H9 (cell line): ENCODE data around the gene LPP. TPM values are rescaled to one million over a fixed set of nuclear protein-coding genes. Genes with fewer than 3 reads are reported as not detected.

Experiments
- DNase-seq: peaks from one replicate; pipeline ENCODE4 v3.0.0-alpha.2; 2017
- H2AFZ ChIP-seq: one replicate; pipeline ENCODE4 v1.6.1; 2013; ENCODE audit warnings: mild to moderate bottlenecking, low read length, control low read depth, moderate library complexity
- H2AK5ac ChIP-seq: 2 replicates; pipeline ENCODE4 v1.6.1; 2013; ENCODE audit warnings: low read length, control low read depth, mixed read lengths; ENCODE audit not compliant: insufficient read length
- H2BK120ac ChIP-seq: one replicate; pipeline ENCODE4 v1.6.1; 2013; ENCODE audit warnings: low read depth, mild to moderate bottlenecking, low read length, control low read depth, inconsistent platforms; ENCODE audit not compliant: poor library complexity, severe bottlenecking
- H2BK12ac ChIP-seq: 2 replicates; pipeline ENCODE4 v1.6.1; 2013; ENCODE audit warnings: low read length, control low read depth, mixed read lengths, low read depth; ENCODE audit not compliant: insufficient read length
- H2BK15ac ChIP-seq: 2 replicates; pipeline ENCODE4 v1.6.1; 2013; ENCODE audit warnings: low read depth, low read length, control low read depth
- H2BK20ac ChIP-seq: one replicate; pipeline ENCODE4 v1.6.1; 2013; ENCODE audit warnings: low read depth, mild to moderate bottlenecking, low read length, control low read depth, inconsistent platforms; ENCODE audit not compliant: poor library complexity, severe bottlenecking
- H2BK5ac ChIP-seq: 2 replicates; pipeline ENCODE4 v1.6.1; 2013; ENCODE audit warnings: low read length, control low read depth, mixed read lengths; ENCODE audit not compliant: insufficient read length
- H3K14ac ChIP-seq: 2 replicates; pipeline ENCODE4 v1.6.1; 2013; ENCODE audit warnings: low read length, control low read depth; ENCODE audit not compliant: insufficient read depth
- H3K18ac ChIP-seq: 2 replicates; pipeline ENCODE4 v1.6.1; 2013; ENCODE audit warnings: low read depth, mild to moderate bottlenecking, mixed read lengths, low read length, control low read depth; ENCODE audit not compliant: insufficient read length
- H3K23ac ChIP-seq: 2 replicates; pipeline ENCODE4 v1.6.1; 2013; ENCODE audit warnings: low read length, control low read depth, mixed read lengths, low read depth; ENCODE audit not compliant: insufficient read length
- H3K23me2 ChIP-seq: 2 replicates; pipeline ENCODE4 v1.6.1; 2013; ENCODE audit warnings: low read depth, mild to moderate bottlenecking, mixed read lengths, low read length, control low read depth; ENCODE audit not compliant: insufficient read length, poor library complexity, severe bottlenecking
- H3K27ac ChIP-seq: 2 replicates; pipeline ENCODE4 v1.5.1; 2013; ENCODE audit warnings: low read length, control low read depth, mixed read lengths, low read depth; ENCODE audit not compliant: insufficient read length
- H3K27me3 ChIP-seq: 2 replicates; pipeline ENCODE4 v1.6.1; 2013; ENCODE audit warnings: low read length, control low read depth, inconsistent platforms; ENCODE audit not compliant: insufficient read depth
- H3K4ac ChIP-seq: 2 replicates; pipeline ENCODE4 v1.6.1; 2013; ENCODE audit warnings: low read depth, mild to moderate bottlenecking, control low read depth, inconsistent platforms, low read length, moderate library complexity
- H3K4me1 ChIP-seq: 2 replicates; pipeline ENCODE4 v1.6.1; 2013; ENCODE audit warnings: low read length, control low read depth, inconsistent platforms; ENCODE audit not compliant: insufficient read depth
- H3K4me2 ChIP-seq: 2 replicates; pipeline ENCODE4 v1.6.1; 2013; ENCODE audit warnings: low read length, control low read depth, mixed read lengths; ENCODE audit not compliant: insufficient read length, insufficient read depth
- H3K56ac ChIP-seq: 2 replicates; pipeline ENCODE4 v1.6.1; 2013; ENCODE audit warnings: low read depth, mild to moderate bottlenecking, mixed read lengths, low read length, control low read depth; ENCODE audit not compliant: insufficient read length
- H3K79me1 ChIP-seq: 2 replicates; pipeline ENCODE4 v1.6.1; 2013; ENCODE audit warnings: low read depth, mild to moderate bottlenecking, moderate library complexity, low read length, control low read depth, inconsistent platforms; ENCODE audit not compliant: insufficient read depth, poor library complexity, severe bottlenecking
- H3K79me2 ChIP-seq: 2 replicates; pipeline ENCODE4 v1.6.1; 2013; ENCODE audit warnings: low read length, control low read depth, inconsistent platforms; ENCODE audit not compliant: insufficient read depth
- H3K9ac ChIP-seq: 2 replicates; pipeline ENCODE4 v1.6.1; 2013; ENCODE audit warnings: low read length, control low read depth, mixed read lengths; ENCODE audit not compliant: insufficient read length; ENCODE audit errors: extremely low read depth
- H3K9me3 ChIP-seq: one replicate; pipeline ENCODE4 v1.6.1; 2013; ENCODE audit warnings: low read depth, low read length, inconsistent platforms; ENCODE audit not compliant: control insufficient read depth
- H3T11ph ChIP-seq: one replicate; pipeline ENCODE4 v1.6.1; 2013; ENCODE audit warnings: mild to moderate bottlenecking, low read length, control low read depth, inconsistent platforms
- H4K20me1 ChIP-seq: one replicate; pipeline ENCODE4 v1.6.1; 2013; ENCODE audit not compliant: control insufficient read depth, insufficient read length, insufficient read depth
- H4K5ac ChIP-seq: 2 replicates; pipeline ENCODE4 v1.6.1; 2013; ENCODE audit warnings: low read depth, mild to moderate bottlenecking, mixed read lengths, low read length, control low read depth; ENCODE audit not compliant: insufficient read length
- H4K8ac ChIP-seq: replicated peaks from 2 replicates; pipeline ENCODE4 v1.6.1; 2013; ENCODE audit warnings: low read length, control low read depth, mixed read lengths, low read depth; ENCODE audit not compliant: insufficient read length
- H4K91ac ChIP-seq: 2 replicates; pipeline ENCODE4 v1.6.1; 2013; ENCODE audit warnings: low read depth, mild to moderate bottlenecking, moderate library complexity, mixed read lengths, low read length, control low read depth; ENCODE audit not compliant: insufficient read length
- H3K27ac Mint-ChIP-seq, 3 experiments: 2 replicates in 2 of 3; 3 replicates in 1 of 3; pipeline ENCODE4 v1.8.0; 2020 to 2021; ENCODE audit warnings: mixed read lengths in 3 of 3, mild to moderate bottlenecking in 1 of 3, moderate library complexity in 1 of 3
- H3K27me3 Mint-ChIP-seq: 2 replicates; pipeline ENCODE4 v1.8.0; 2021; ENCODE audit warnings: low read depth, mild to moderate bottlenecking, moderate library complexity, mixed read lengths
- H3K36me3 Mint-ChIP-seq, 3 experiments: 2 replicates in 2 of 3; 3 replicates in 1 of 3; pipeline ENCODE4 v1.8.0; 2020 to 2021; ENCODE audit warnings: low read depth in 3 of 3, mixed read lengths in 3 of 3; ENCODE audit not compliant: insufficient read depth in 1 of 3
- H3K4me1 Mint-ChIP-seq, 2 experiments: 2 replicates each; pipeline ENCODE4 v1.8.0; 2020; ENCODE audit warnings: mixed read lengths in 2 of 2
- H3K4me3 Mint-ChIP-seq, 2 experiments: 2 replicates in 1 of 2; 3 replicates in 1 of 2; pipeline ENCODE4 v1.8.0; 2020 to 2021; ENCODE audit warnings: mild to moderate bottlenecking in 2 of 2, mixed read lengths in 2 of 2, moderate library complexity in 1 of 2
- H3K9me3 Mint-ChIP-seq, 2 experiments: 2 replicates in 1 of 2; 3 replicates in 1 of 2; pipeline ENCODE4 v1.8.0; 2020; ENCODE audit warnings: mild to moderate bottlenecking in 2 of 2, mixed read lengths in 2 of 2, moderate library complexity in 1 of 2
- CTCF ChIP-seq: fragments of 200-600 bp; sonication (generic); conservative IDR thresholded peaks from 3 replicates; pipeline ENCODE4 v1.8.0; 2021; ENCODE audit warnings: antibody characterized with exemption, mild to moderate bottlenecking
- WGBS: extraction: QIAGEN DNeasy Blood & Tissue Kit; methylation state at CpG from one replicate; pipeline ENCODE4 v1.1.7; 2013; ENCODE audit warnings: missing lambda C conversion rate, low lambda C conversion rate, mixed read lengths; ENCODE audit not compliant: insufficient read length; ENCODE audit errors: extremely low coverage; 5-methylcytosine and 5-hydroxymethylcytosine counted together
- total RNA-seq: library from RNA; stranded (reverse); gene quantifications from 2 replicates; pipeline ENCODE4 v1.2.1, GENCODE V29; 2021

LPP gene
- total RNA-seq, 1 experiment from 2014 or later: 64.6 TPM

DNA sequence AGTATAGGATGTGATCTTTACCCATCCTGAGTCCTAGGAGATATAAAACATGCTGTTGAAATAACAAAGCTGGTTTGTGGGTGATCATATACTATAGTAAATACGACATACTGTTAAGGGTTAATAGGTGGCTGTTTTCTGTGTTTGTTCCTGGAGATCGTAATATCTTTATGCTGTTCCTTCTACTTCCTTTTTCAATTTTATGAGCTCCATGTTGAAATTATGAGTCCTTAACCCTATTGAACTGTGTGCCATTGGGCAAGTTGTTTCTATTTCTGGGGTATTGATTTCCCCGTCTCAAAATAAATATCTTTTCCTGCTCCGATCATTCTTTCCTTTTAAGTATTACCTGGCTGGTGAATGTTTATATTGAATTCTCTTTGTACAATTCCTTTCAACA, 115.1 kb downstream of the LPP start:
- no peak overlapping the region for H2BK15ac ChIP-seq
- H3K9me3 ChIP-seq: no peaks in the 10 kb centered on the region
- TF ChIP-seq CTCF: no peak
- no peak overlapping the region for H3K56ac ChIP-seq
- peaks cover 3% of the 10 kb centered on the region; the same call in 1 of the 2 replicates for H3K79me2 ChIP-seq
- DNase-seq: no peak
- H3K14ac ChIP-seq: no peak overlapping the region
- H4K20me1 ChIP-seq: no peaks in the 10 kb centered on the region
- Mint-ChIP-seq H3K4me1 (peaks cover 30 to 31% of the 10 kb centered on the region in 2 experiments), H3K4me3 (no peak overlapping the region), H3K9me3 (no peaks in the 10 kb centered on the region), H3K27ac (no peak overlapping the region; a peak in 1 of 7 replicates), H3K36me3 (no peaks in the 10 kb centered on the region), H3K27me3 (no peaks in the 10 kb centered on the region)
- H3K23ac ChIP-seq: no peak overlapping the region
- H3K4ac ChIP-seq: no peak overlapping the region
- H2AFZ ChIP-seq: no peak overlapping the region
- no peak overlapping the region for H3K4me2 ChIP-seq
- no peak overlapping the region for H2AK5ac ChIP-seq
- H3K79me1 ChIP-seq: no peaks in the 10 kb centered on the region
- no peak overlapping the region for H4K91ac ChIP-seq
- no peak overlapping the region for H4K5ac ChIP-seq
- WGBS: no CpG with 5 or more reads among the region's 4 CpGs
- H3K9ac ChIP-seq: no peak overlapping the region
- H3K23me2 ChIP-seq: no peaks in the 10 kb centered on the region
- H2BK12ac ChIP-seq: no peak overlapping the region
- H3K27me3 ChIP-seq: no peaks in the 10 kb centered on the region
- no peak overlapping the region for H2BK20ac ChIP-seq
- H2BK5ac ChIP-seq: no peak overlapping the region
- no peak overlapping the region for H3K27ac ChIP-seq
- no peak overlapping the region for H3K18ac ChIP-seq
- no peak overlapping the region for H3T11ph ChIP-seq
- no peak overlapping the region for H2BK120ac ChIP-seq
- no peak overlapping the region for H4K8ac ChIP-seq
- H3K4me1 ChIP-seq: peaks cover 30% of the 10 kb centered on the region
